ENCODE results near the gene LVRN. TPM values are rescaled to one million over a fixed set of nuclear protein-coding genes. Genes with fewer than 3 reads are reported as not detected.

Gene LVRN
- total RNA-seq, 3 donors from 2014 or later: 2.6 to 72.3 (median 3.3) TPM

DNA sequence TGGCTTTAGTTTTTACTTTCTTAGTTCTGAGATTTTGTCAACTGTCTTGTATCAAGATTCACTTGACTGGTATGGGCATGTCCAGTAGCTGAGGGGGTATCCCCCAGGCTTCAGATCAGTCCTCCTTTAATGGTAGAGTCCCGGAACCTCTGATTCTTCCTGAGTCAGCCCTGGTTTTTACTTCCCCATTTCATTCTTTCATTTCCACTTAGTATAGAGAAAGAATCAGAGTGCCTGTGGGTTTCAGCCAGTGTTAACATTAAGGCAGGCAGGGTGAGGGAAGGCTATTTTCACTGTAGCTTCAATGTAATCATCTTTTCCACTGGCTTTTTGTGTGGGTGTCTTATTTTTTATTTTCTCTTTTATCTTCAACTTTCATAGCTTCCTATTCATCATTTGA is 114.2 kb downstream of the LVRN start:
- no peaks in the 10 kb centered on the region for H3K4me1 ChIP-seq
- H3K4me3 ChIP-seq: no peak overlapping the region
- DNase-seq (ENCODE audit: low spot score in 2 of 2): no peak
- H3K27ac ChIP-seq: no peak overlapping the region
- TF ChIP-seq, protein P1, sequence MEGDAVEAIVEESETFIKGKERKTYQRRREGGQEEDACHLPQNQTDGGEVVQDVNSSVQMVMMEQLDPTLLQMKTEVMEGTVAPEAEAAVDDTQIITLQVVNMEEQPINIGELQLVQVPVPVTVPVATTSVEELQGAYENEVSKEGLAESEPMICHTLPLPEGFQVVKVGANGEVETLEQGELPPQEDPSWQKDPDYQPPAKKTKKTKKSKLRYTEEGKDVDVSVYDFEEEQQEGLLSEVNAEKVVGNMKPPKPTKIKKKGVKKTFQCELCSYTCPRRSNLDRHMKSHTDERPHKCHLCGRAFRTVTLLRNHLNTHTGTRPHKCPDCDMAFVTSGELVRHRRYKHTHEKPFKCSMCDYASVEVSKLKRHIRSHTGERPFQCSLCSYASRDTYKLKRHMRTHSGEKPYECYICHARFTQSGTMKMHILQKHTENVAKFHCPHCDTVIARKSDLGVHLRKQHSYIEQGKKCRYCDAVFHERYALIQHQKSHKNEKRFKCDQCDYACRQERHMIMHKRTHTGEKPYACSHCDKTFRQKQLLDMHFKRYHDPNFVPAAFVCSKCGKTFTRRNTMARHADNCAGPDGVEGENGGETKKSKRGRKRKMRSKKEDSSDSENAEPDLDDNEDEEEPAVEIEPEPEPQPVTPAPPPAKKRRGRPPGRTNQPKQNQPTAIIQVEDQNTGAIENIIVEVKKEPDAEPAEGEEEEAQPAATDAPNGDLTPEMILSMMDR (IDR thresholded peaks at IDR 0.05): no peak
- intact Hi-C loops (cut with DNase I; ENCODE audit: low total_unique reads): no loop called here
- H3K9me3 ChIP-seq: no peaks in the 10 kb centered on the region
- no peaks in the 10 kb centered on the region for H3K27me3 ChIP-seq
- no peaks in the 10 kb centered on the region for H3K36me3 ChIP-seq

Other genes starting within 250 kb of the LVRN start
- gene CDO1, start 145.8 kb upstream of the LVRN start, total RNA-seq: 100 to 1,000 TPM in 1 of 3 donors, 10 to 100 TPM in 2; 47.7 to 342 (median 54.7) TPM
- 10 to 100 TPM; 46.0 to 63.0 (median 50.8) TPM for gene ATG12, start 120.9 kb upstream of the LVRN start, total RNA-seq
- gene AP3S1, start 120.5 kb upstream of the LVRN start, total RNA-seq: 10 to 100 TPM; 74.7 to 93.7 (median 89.9) TPM
- gene ARL14EPL, start 70.0 kb downstream of the LVRN start, total RNA-seq: not detected
- 10 to 100 TPM; 37.6 to 57.8 (median 54.1) TPM for gene COMMD10, start 122.5 kb downstream of the LVRN start, total RNA-seq